GM12874 (cell line): ENCODE results near the gene FCN1.

Source experiments
- CTCF ChIP-seq: IDR thresholded peaks from 2 replicates; pipeline ENCODE4 v1.5.1; 2011; ENCODE audit warnings: low read depth, mild to moderate bottlenecking, control low read depth, low read length, moderate library complexity; ENCODE audit not compliant: insufficient read depth

FCN1 gene

GRCh38 chr9:134943411-134943810, 25.7 kb upstream of the FCN1 start:
- no peak for TF ChIP-seq CTCF

DNA sequence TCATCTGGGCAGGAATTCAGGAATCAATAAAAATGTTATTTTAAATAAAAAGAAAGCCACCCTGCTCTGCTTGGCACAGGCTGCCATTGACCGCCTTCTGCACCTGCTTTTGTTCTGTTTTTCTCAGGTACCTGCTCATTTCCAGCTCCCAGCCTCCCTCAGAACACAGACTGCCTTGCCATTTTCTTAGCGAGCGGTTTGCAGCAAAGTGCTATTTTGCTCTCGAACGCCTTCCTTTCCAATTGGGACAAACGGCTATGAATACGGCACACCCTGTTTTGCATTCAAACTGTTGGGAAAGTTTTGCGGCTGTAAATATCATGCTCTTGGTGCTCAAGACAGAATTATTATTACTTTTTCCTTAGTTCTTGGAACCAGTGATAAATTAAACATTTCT, 25.1 kb upstream of the FCN1 start:
- TF ChIP-seq CTCF: no peak

DNA sequence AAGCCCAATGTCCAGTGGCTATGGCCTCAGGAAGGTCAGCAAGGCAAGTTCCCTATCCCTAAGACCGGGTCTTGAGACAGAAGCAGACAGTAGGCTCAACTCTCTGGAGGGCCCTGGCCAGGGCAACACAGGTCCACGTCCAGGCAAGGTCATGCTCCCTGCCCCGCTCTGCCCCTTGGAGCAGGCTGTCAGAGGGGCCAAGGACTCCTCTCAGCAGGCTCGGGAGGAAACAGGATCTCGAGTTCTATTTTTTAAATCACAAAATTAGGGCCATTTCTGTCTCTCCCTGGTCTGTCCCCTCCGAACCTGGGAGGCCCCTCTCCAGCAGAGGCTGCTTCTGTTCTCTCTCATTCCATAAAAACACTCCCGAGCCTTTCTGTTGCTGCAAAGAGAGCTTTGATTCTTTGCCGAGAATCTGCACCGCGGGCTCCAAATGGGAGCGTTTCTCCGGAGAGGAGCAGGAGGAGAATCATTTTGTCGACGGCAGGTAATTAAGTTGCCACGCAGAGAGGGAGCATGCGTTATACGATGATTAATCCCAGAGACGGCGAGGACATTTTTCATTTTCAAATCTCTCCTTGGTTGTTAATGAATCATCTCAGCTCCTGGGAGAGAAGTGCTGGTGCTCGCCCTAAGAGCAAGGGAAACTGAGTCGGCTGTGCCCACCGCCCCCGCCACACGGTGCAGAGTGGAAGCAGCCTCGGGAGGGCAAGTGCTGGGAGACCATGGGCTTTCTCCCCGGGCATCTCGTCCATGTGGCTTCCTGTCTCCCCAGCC, 24.5 kb upstream of the FCN1 start:
- TF ChIP-seq CTCF: no peak

GRCh38 chr9:134940236-134941208, 22.8 kb upstream of the FCN1 start:
- no peak for TF ChIP-seq CTCF

GRCh38 chr9:134939836-134940235, 22.1 kb upstream of the FCN1 start:
- TF ChIP-seq CTCF: no peak

DNA sequence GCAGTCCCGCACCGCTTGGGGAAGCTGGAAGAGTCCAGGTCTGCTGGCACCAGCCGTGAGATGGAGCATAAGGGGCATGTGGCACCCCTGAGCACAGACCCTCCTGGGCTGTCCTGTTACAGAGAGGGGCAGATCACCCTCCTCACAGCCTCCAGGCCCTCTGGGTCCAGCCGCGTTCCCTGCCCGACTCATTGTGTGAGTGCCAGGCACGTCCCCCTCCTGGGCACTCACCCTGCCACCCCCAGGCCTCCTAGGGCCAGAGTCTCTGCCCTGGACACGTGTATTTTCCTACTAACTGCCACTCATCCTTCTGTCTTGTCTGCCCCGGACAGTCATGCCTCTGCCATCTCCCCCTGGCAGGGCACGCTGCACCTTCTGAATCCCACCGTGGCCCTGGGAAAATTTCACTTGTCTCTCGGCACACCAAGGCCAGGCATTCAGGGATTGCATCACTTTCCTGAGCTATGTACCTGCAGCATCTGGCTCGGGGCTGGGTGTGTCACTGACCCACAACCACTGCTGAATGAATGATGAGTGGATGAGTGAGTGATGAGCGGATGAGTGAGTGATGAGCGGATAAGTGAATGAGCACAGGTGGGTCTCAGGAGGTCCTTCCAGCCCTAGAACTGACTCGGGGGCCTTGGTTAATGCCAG, 21.5 kb upstream of the FCN1 start:
- TF ChIP-seq CTCF: no peak
